SH-SY5Y (cell line): ENCODE results near the gene RAB2B.

ENCODE experiments used
- GATA2 ChIP-seq: IDR thresholded peaks from 2 replicates; pipeline ENCODE4 v1.6.1; 2011; ENCODE audit warnings: mild to moderate bottlenecking, low read depth, low read length
- GATA3 ChIP-seq: IDR thresholded peaks from 2 replicates; pipeline ENCODE4 v1.6.1; 2011; ENCODE audit warnings: low read depth, mild to moderate bottlenecking, low read length, moderate library complexity

Gene RAB2B

DNA sequence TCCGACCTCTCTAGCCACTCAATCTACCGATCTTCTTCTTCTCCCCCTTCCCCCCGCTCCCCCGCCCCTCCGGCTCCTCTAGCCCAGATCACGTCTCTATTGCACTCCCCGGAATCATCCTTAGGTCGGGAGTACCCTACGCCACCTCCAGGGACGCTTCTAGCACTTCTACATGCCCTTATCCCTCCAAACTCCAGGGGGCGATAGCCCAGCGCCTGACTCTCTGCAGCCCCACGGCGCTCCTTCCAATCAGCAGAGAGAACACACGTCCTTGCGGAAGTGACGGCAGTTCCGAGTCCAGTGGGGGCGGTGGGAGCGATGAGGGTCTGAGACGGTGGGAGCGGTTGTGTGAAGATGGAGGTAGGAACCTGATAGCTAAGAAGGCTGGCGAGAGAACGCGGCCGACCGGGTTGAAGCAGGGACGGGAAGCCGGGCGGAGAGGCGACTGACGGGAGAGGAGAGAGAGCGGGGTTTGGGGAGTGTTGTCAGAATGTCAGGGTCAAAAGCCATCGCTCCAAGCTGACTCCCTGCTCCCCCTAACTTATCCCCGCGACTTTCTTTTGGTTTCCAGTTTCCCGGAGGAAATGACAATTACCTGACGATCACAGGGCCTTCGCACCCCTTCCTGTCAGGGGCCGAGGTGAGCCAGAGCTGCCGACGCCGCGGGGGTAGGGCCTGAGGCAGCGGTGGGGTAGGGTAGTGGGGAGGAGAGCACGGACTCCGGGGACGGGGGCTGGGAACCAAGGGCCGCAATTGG is at the start of gene RAB2B, which contains the start of gene TOX4:
Gene RAB2B, minus strand, starts transcription at position 35 of the 757 bp plus-strand sequence. CDS start 87 bp downstream, outside the sequence.
Gene TOX4, plus strand, starts transcription at position 271 of the 757 bp plus-strand sequence. Its CDS starts 84 bp downstream, at position 355.
- TF ChIP-seq GATA2 (peak; percentile 42; the same call in 1 of the 2 replicates), GATA3 (no peak)

DNA sequence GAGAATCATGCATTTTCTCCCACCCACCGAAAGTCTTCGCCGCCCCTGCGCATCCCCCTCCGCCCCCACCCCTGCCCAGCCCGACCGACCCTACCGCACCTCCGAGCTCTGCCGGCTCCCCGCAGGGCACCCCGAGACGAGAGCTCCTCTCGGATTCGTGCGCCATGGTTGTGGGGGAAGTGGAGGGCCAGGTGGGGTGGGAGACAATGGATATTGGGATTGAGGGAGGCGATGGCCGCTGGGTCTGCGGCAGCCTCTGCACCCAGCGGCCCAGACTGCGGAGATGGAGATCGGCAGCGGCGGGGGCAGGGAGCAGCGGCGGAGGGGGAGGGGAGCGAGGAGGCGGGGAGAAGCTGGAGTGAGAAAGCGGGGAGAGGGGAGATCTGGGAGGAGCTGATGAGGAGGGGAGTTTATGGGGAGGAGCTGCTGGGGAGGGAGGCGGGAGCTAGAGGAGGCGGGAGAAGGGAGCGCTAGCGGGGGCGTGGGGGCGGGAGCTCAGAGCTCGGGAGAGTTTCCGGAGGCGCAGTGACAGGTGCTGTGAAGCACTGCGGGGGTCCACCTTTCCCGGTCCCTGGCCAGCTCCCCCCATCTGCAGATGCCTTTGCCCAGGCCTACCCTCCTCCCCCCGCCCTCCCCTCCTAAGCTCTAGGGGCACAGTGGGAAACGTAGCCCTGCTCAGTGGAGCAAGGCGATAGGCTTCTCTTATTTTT is 49.4 kb upstream of the RAB2B start, which contains the start of gene SALL2:
Gene SALL2, minus strand, starts transcription at position 385 of the 710 bp plus-strand sequence. Its CDS starts 219 bp downstream, at position 166.
- no peak for TF ChIP-seq GATA2
- TF ChIP-seq GATA3: no peak

DNA sequence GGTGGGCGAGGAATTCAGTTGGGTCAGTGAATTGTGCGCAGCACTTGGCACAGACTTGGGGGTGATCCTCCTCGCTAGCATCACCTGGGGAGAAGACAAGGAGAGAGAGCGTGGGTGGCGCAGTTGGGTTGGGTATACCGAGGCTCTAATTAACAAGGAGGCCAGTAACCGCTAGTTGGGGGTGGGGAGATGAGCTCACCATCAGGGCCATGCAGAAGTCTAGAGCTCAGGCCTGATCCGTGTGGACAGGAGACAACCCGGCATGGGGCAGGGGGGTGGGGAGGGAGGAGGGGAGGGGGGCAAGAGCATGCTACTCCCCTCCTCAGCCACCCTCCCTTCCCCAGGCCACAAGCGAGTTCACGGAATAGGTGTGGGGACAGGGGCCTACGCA is 48.8 kb upstream of the RAB2B start:
- TF ChIP-seq GATA2 (no peak), GATA3 (no peak)

DNA sequence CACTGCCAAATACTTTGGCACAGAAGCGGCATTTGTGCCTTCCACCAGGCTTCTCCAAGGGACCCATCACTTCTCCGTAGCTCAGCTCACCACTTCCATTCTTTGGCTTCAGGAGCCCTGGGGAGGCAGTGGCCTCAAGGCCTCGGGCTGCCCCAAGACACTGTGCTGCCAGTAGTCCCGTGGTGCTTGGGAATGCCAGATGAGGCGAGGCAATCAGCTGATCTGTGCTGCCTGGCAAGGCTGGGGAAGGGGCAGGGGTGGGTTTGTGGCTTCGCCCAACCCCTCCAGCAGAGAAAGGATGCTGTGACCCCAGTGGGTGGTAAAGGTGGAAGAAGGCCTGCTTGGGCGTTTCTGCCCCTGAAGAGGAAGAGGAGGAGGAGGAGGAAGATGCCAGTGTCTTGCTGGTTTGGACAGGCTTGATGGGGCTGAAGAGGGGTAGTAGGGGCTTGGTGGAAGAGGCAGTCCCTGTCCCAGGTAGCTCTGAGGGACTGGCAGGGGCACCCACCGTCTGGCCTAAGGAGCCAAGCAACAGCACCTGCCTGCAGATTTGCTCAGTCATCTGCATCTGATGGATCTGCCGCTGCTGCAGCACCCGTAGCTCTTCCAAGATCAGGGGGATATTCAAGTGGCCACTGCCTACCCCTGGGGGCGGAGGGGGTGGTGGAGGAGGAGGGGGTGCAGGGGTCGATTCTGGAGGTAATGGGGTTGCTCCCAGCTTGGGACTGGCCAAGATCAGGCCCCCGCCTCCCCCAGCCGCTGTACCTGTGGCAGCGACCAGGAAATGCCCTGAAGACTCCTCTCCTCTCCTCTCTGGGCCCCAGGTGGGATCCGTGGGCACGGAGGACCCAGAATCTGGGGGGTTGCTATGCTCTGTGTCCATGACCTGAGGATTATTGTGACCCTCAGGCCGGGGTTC is 48.1 kb upstream of the RAB2B start:
- TF ChIP-seq GATA3 (no peak), GATA2 (no peak)

DNA sequence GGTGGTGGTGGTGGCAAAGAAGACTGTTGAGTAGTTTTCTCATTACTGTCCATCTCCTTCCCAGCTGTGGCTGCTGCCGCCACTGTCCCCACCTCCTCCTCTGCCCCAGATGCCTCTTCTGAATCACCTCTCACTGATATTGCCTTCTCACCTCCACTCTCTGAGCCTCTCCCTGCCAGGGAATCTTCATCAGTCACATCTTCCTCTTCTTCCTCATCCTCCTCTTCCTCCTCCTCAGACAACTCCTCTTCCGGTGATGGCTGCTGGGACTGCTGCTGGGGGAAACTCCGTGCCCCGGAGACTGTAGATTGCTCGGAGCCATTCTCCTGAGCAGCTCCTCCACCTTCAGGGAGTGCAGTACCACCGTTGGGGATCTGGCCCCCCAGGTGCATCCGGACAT is 46.4 kb upstream of the RAB2B start:
- TF ChIP-seq GATA3 (no peak), GATA2 (no peak)

DNA sequence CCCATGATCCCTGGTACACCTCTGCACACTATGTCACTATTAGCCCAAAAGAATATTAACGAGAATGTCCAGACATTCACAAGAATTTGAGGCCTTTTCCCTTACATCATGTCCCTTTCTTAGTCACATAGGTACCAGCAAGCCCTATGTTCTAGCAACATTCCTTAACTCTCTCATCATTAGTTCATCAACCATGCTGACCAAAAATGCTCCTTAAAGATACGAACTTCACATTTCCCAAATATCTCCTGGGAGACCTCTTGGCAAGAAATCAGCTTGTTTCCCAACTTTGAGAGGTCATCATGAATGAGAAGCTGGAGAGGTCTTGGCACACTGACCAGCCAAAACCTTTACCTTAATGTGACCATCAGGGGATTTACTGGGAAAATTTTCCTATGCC is 44.7 kb upstream of the RAB2B start:
- TF ChIP-seq GATA2 (no peak), GATA3 (no peak)

DNA sequence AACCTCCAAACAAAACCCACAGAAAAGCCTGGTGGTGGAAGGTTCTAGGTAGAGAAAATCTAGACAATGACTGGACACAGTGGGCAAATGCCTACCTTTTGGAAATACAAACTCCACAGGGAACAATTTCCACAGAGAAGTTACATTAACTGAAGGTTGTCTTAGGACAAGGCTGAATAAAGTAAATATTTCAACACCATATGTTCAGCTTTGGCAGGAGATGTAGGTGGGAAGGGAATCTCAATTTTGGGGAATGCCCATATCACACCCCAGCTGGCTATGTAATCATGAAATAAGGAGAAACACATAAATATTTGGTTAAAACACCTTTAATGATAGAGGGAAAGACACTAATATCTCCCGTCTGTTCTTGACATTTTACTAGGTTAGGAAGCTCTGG is 44.0 kb upstream of the RAB2B start:
- TF ChIP-seq GATA2: no peak
- TF ChIP-seq GATA3: no peak

DNA sequence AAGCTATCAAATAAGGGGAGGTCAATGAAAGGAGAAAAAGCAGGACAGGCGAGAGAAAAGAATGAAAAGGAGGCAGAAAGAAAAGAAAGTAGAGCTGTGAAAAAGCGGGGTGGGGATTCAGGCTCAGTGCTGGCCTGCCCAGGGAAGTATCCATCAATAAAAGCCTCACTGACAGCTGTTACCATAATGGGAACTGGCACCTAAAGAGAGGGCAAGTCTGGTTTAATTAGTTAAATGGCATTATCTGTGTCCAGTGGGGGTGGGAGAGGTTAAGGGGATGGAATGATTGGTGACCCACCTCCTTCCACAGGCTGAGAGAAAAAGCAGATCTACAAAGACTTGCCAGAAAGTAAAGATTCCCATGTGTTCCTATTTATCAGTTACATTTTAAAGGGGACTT is 42.0 kb upstream of the RAB2B start:
- TF ChIP-seq GATA3 (no peak), GATA2 (no peak)

DNA sequence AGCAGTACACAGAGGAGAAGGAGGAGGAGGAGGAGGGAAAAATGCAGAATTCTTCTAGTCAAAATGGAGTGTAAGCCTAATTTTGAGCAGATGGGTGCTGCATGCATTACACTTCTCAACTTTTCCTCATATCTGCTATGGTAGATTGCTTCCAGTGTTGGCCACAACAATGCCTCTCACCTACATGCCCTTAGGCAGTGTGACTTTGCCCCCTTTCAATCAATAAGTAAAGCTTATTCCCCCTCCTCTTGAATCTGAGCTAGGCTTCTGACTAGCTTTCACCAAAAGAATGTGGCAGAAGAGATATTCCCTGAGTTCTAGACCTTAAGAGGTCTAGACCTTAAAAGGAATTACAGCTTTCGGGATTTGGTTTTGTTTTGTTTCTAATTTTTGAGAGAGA is 37.6 kb upstream of the RAB2B start:
- TF ChIP-seq GATA3: no peak
- no peak for TF ChIP-seq GATA2

DNA sequence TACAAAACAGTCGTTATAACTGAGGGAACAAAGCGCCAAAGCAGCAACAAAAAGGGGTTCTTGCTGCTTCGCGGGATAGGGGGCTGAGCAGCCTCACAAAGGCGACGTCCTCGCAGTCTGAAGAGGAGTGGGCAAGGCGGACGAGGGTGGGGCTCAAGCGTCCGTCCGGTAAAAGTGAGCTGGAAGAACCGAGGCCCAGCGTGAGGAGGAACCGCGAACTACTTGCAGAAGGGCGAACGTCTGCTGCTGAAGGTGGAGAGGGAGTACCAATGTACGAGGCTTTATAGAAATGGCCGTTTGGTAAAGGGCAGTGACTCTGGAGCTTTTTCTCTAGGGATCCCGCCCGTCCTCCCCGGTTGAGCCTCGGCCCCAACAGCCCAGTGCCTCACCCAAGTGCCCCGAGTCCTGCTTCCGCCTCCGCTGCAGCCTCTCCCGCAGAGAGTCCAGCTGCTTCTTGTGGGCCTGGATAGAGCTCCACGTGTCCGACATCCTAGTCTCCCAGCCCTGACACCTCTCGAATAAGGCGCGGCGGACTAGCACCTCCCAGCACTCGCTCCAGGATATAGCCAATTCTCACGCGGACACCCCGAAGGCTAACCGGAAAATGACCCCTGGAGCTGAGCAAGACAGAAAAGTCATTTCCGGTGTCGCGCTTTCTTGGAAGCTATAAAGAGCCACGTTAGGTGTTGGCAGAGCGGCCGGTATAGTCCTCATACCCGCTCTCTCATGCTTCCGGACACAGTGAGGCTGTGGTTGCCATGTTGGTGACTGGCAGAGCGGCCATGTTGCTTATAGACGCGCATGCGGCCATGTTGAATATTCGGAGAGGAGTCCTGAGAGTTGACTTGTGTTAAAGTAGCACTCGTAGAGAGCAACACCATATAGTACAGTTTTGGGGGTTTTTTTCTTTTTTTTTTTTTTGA is 34.2 kb upstream of the RAB2B start, which contains the start of gene METTL3:
Gene METTL3, minus strand, starts transcription at position 606 of the 923 bp plus-strand sequence. Its CDS starts 117 bp downstream, at position 489.
- TF ChIP-seq GATA3 (no peak), GATA2 (no peak)

DNA sequence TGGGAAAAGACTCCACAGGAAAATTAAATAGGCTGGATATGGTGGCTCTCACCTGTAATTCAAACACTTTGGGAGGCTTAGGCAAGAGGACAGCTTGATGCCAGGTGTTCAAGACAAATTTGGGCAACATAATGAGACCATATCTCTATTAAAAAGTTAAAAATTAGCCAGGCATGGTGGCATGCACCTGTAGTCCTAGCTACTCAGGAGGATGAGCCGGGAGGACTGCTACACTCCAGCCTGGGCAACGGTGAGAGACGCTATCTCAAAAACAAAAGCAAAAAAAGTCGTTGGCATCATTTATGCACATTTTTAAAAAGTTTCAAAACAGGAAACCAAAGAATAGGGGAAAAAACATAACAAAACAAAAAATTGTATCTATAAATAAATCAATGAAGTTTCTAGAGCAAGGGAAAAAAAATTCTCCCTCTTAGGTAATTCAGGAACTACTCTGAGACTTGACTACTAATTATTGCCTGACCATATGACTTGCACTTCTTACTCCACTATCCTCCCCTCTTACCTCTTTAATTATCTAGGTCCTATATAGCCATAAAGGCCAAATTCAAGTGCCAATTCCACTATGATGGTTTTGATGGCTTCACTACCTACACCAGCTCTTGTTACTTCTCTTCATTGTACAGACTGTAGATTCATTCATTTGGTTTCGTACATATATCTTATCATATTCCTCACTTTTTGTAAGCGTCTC is 32.8 kb upstream of the RAB2B start:
- TF ChIP-seq GATA2: no peak
- no peak for TF ChIP-seq GATA3

DNA sequence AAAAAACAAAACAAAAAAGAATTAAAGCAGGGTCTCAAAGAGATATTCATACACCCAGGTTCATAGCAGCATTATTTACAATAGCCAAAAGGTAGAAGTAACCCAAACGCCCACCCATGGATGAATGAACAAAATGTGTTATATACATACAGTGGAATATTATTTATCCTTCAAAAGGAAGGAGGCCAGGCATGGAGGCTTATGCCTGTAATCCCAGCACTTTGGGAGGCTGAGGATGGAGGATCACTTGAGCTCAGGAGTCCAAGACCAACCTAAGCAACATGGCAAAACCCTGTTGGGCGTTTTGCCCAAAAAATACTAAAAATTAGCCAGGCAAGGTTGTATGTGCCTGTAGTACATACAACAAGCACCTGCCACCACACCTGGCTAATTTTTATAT is 29.8 kb upstream of the RAB2B start:
- TF ChIP-seq GATA2 (no peak), GATA3 (no peak)
